Esophagus squamous epithelium (tissue), 4 donors: ENCODE results near the gene TAF10.

Experiments
- CTCF ChIP-seq, 6 experiments: fragments of 450-650 bp in 4 of 6; fragments of 200-600 bp in 2 of 6; sonication (generic) in 2 of 6; IDR thresholded peaks; one replicate each; pipeline ENCODE4 v1.5.1; 2016 to 2019; ENCODE audit warnings: antibody characterized with exemption in 6 of 6, mild to moderate bottlenecking in 4 of 6, moderate library complexity in 4 of 6
- POLR2A ChIP-seq, 4 donors: fragments of 450-650 bp; IDR thresholded peaks; one replicate each; pipeline ENCODE4 v1.6.1; 2017; ENCODE audit warnings: antibody characterized with exemption in 4 of 4, mild to moderate bottlenecking in 4 of 4, moderate library complexity in 3 of 4

- TF ChIP-seq CTCF (IDR thresholded peaks at IDR 0.05) = no peak
- TF ChIP-seq POLR2A (IDR thresholded peaks at IDR 0.05) = no peak
Observed at GRCh38 chr11:6627762-6628241, 15.8 kb upstream of the TAF10 start.
